ENCODE measurements around the gene GINS2. TPM values are rescaled to one million over a fixed set of nuclear protein-coding genes. Genes with fewer than 3 reads are reported as not detected.
A peak's percentile ranks its signal among the peaks of the same experiment; 100 is the strongest.

GINS2 gene
- total RNA-seq, 6 experiments from 2014 or later: 0.49 to 4.7 (median 1.3) TPM

DNA sequence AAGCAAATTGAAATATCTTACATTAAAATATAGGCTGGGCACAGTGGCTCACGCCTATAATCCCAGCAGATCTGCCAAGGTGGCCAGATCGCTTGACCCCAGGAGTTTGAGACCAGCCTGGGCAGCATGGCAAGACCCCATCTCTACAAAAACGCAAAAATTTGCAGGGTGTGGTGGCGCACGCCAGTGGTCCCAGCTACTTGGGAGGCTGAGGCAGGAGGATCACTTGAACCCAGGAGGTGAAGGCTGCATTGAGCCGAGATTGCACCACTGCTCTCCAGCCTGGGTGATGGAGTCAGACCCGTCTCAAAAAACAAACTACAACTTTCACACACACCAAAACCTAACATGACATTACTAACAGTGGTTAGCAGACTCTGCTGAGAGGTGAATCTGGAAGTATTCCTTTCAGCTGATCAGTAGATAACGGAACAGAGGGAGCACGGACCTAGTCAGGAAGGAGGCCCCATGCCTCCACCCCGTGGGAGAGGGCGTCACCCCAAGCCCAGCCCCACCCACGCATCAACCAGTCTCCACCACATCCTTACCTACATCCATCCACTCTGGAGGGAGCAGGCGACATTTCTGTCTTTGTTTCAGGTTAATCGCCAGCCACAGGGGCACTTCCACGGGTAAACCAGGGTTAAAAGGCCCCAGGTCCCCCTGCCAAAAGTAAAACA is 1.7 kb downstream of the GINS2 start:
- Histone ChIP-seq H3K4me3 (no peak overlapping the region), H3K4me1 (peaks cover 0 to 5% (median 2%) of the 10 kb centered on the region in 4 donors), H3K36me3 (no peaks in the 10 kb centered on the region), H3K9me3 (no peaks in the 10 kb centered on the region), H3K27me3 (no peaks in the 10 kb centered on the region), H3K27ac (no peak overlapping the region)
- intact Hi-C loops (cut with DNase I): no loop called here
- ATAC-seq (no peak), DNase-seq (peak in 1 of 3 donors; percentile 27)
- TF ChIP-seq, protein P1, sequence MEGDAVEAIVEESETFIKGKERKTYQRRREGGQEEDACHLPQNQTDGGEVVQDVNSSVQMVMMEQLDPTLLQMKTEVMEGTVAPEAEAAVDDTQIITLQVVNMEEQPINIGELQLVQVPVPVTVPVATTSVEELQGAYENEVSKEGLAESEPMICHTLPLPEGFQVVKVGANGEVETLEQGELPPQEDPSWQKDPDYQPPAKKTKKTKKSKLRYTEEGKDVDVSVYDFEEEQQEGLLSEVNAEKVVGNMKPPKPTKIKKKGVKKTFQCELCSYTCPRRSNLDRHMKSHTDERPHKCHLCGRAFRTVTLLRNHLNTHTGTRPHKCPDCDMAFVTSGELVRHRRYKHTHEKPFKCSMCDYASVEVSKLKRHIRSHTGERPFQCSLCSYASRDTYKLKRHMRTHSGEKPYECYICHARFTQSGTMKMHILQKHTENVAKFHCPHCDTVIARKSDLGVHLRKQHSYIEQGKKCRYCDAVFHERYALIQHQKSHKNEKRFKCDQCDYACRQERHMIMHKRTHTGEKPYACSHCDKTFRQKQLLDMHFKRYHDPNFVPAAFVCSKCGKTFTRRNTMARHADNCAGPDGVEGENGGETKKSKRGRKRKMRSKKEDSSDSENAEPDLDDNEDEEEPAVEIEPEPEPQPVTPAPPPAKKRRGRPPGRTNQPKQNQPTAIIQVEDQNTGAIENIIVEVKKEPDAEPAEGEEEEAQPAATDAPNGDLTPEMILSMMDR (IDR thresholded peaks at IDR 0.05): no peak
- TF ChIP-seq POLR2A (IDR thresholded peaks at IDR 0.05): no peak
- WGBS (ENCODE audit: insufficient coverage, low coverage, low lambda C conversion rate, missing lambda C conversion rate): 79% methylated on average over 4 of the region's 15 CpGs

DNA sequence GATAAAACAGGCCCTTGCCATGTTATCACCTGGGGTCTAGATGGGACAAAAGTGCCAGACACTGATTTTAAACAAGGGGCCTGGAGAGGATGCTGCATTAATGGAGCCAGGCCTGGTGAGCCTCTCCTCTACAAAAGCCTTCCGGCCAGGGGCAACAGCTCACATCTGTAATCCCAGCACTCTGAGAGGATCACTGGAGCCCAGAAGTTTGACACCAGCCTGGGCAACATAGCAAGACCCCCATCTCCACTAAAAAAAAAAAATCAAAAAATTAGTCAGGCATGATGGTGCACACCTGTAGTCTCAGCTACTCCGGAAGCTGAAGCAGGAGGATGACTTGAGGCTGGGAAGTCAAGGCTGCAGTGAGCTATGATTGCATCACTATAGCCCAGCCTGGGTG is 3.5 kb downstream of the GINS2 start:
- Histone ChIP-seq H3K36me3 (no peaks in the 10 kb centered on the region), H3K27me3 (no peaks in the 10 kb centered on the region), H3K27ac (no peak overlapping the region), H3K9me3 (no peaks in the 10 kb centered on the region), H3K4me3 (no peak overlapping the region), H3K4me1 (peaks cover 0 to 16% (median 9%) of the 10 kb centered on the region in 4 donors)
- intact Hi-C loops (cut with DNase I): no loop called here
- 100% methylated on average over 2 of the region's 2 CpGs for WGBS (ENCODE audit: insufficient coverage, low coverage, low lambda C conversion rate, missing lambda C conversion rate)
- TF ChIP-seq, protein P1 (IDR thresholded peaks at IDR 0.05): no peak
- TF ChIP-seq POLR2A (IDR thresholded peaks at IDR 0.05): no peak
- ATAC-seq: no peak
- peak in 1 of 3 donors; percentile 11 for DNase-seq

DNA sequence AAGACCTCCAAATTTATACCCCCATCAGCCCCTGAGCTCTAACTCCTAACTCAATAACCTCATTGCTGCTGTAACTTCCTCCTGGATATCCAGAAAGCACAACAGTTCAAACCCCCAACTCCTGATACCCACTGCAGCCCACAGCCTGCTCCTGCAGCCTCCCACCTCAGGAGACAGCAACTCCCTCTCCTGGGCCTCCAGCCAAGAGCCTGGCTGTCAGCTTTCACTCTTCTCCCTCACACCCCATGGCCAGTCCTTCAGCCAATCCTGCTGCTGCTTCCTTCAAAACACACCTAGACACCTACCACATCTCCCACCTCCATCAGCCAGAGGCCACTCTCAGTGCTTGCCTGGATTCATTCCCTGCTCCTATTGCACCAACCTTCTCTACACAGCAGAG is 5.4 kb downstream of the GINS2 start:
- H3K27ac ChIP-seq: no peak overlapping the region
- H3K36me3 ChIP-seq: no peaks in the 10 kb centered on the region
- H3K9me3 ChIP-seq: no peaks in the 10 kb centered on the region
- DNase-seq (peak in 1 of 3 donors; percentile 42), ATAC-seq (no peak)
- no peak overlapping the region for H3K4me3 ChIP-seq
- TF ChIP-seq POLR2A (IDR thresholded peaks at IDR 0.05): no peak
- TF ChIP-seq, protein P1 (IDR thresholded peaks at IDR 0.05): no peak
- intact Hi-C loops (cut with DNase I): no loop called here
- no peaks in the 10 kb centered on the region for H3K27me3 ChIP-seq
- peaks cover 4 to 15% (median 9%) of the 10 kb centered on the region in 4 donors for H3K4me1 ChIP-seq

DNA sequence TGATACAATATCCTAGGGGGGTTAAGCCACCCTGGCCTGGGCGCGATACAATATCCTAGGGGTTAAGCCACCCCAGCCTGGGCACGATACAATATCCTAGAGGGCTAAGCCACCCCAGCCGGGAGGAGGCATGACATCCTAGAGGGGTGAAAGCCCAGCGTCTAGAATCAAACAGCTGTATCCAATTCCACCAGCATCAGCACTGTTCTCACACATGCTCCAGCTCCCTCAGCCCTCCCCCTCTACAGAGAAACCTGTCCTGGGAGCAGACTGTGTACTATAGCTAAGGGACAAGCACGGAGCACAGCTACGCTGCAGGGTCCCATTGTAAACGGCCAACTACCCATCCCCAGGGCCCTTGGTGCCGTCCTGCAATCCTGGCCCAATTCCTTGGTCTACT is 6.2 kb downstream of the GINS2 start:
- WGBS (ENCODE audit: insufficient coverage, low coverage, low lambda C conversion rate, missing lambda C conversion rate): 100% methylated on average over 2 of the region's 9 CpGs
- intact Hi-C loops (cut with DNase I): no loop called here
- H3K36me3 ChIP-seq: no peaks in the 10 kb centered on the region
- DNase-seq (peak in 1 of 3 donors; percentile 26), ATAC-seq (no peak)
- H3K4me3 ChIP-seq: no peak overlapping the region
- H3K27ac ChIP-seq: no peak overlapping the region
- TF ChIP-seq, protein P1 (IDR thresholded peaks at IDR 0.05): no peak
- no peak for TF ChIP-seq POLR2A (IDR thresholded peaks at IDR 0.05)
- peaks cover 4 to 15% (median 9%) of the 10 kb centered on the region in 4 donors for H3K4me1 ChIP-seq
- no peaks in the 10 kb centered on the region for H3K9me3 ChIP-seq
- no peaks in the 10 kb centered on the region for H3K27me3 ChIP-seq
